ENCODE results near the gene RNU1-4.
"Not testable (repeated sequence)": the region's sequence is repeated elsewhere in the genome, so short reads cannot be mapped to it uniquely, and the experiment has no call there.

DNA sequence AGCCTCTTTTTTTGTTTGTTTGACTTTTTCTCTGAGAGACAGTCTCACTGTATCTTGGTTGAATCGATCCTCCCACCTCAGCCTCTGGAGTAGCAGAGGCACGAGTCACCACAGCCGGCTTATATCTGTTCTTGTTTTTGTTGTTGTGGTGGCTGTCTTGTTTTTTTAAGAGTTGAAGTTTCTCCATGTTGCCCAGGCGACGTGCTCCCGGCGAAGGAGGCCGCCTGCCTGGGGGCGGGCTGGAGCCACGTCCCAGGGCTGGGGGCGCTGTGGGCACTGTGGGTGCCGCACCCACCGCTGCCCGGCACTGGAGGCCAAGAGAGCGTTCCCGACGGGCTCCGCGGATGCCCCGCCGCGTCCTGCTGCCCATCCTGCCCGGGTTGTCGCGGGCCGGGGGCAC, 8.4 kb downstream of the RNU1-4 start:
- TF ChIP-seq, protein P1, sequence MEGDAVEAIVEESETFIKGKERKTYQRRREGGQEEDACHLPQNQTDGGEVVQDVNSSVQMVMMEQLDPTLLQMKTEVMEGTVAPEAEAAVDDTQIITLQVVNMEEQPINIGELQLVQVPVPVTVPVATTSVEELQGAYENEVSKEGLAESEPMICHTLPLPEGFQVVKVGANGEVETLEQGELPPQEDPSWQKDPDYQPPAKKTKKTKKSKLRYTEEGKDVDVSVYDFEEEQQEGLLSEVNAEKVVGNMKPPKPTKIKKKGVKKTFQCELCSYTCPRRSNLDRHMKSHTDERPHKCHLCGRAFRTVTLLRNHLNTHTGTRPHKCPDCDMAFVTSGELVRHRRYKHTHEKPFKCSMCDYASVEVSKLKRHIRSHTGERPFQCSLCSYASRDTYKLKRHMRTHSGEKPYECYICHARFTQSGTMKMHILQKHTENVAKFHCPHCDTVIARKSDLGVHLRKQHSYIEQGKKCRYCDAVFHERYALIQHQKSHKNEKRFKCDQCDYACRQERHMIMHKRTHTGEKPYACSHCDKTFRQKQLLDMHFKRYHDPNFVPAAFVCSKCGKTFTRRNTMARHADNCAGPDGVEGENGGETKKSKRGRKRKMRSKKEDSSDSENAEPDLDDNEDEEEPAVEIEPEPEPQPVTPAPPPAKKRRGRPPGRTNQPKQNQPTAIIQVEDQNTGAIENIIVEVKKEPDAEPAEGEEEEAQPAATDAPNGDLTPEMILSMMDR (IDR thresholded peaks at IDR 0.05; ENCODE audit: low read depth, low read length): not testable (repeated sequence)
- not testable (repeated sequence) for TF ChIP-seq EZH2phosphoT487 (IDR thresholded peaks at IDR 0.05; ENCODE audit: low read depth)

Data from OCI-LY3 (cell line).